Activated T-helper 1 cell treated with anti-CD3 and anti-CD28 coated beads, Interleukin-2, amount 50 U/mL, for 16 hours (primary cell): ENCODE results near the gene PPL.

ENCODE experiments used
- DNase-seq, 2 donors: peaks; one replicate each; pipeline ENCODE4 v3.0.0-alpha.2; 2020; ENCODE audit warnings: low read depth in 1 of 2, low spot score in 1 of 2

PPL gene

GRCh38 chr16:4836727-4837126 is 100.2 kb downstream of the PPL start:
- no peak for DNase-seq

- DNase-seq = no peak
Measured at GRCh38 chr16:4833584-4833983, 103.4 kb downstream of the PPL start.

GRCh38 chr16:4832698-4833343 is 104.1 kb downstream of the PPL start:
- no peak for DNase-seq
